HL-60 (cell line): Measurements from ENCODE around the gene CHST11.

Experiments
- CTCF ChIP-seq: IDR thresholded peaks from one replicate; pipeline ENCODE4 v1.5.1; 2011; ENCODE audit warnings: low read length, control low read depth, inconsistent platforms; ENCODE audit not compliant: insufficient read depth
- GABPA ChIP-seq: IDR thresholded peaks from 2 replicates; pipeline ENCODE4 v1.6.1; 2012; ENCODE audit warnings: low read depth
- POLR2AphosphoS5 ChIP-seq: IDR thresholded peaks from 2 replicates; pipeline ENCODE4 v1.6.1; 2012; ENCODE audit warnings: low read depth
- REST ChIP-seq: IDR thresholded peaks from 2 replicates; pipeline ENCODE4 v1.6.1; 2012; ENCODE audit warnings: low read depth; ENCODE audit not compliant: insufficient replicate concordance
- SPI1 ChIP-seq: IDR thresholded peaks from 2 replicates; pipeline ENCODE4 v1.6.1; 2012; ENCODE audit warnings: low read depth, mild to moderate bottlenecking, borderline replicate concordance

GRCh38 chr12:104689635-104690034 is 232.9 kb downstream of the CHST11 start:
- TF ChIP-seq CTCF: no peak
- no peak for TF ChIP-seq REST
- 0 out of 2 replicates have a peak, but pooled peaks have one; percentile 26 for TF ChIP-seq POLR2AphosphoS5
- no peak for TF ChIP-seq GABPA
- TF ChIP-seq SPI1: peak; percentile 89
